Astrocyte of the cerebellum (primary cell): ENCODE results near the gene DGKD.

Experiments
- DNase-seq: peaks from one replicate; pipeline ENCODE4 v3.0.0-alpha.2; 2011; ENCODE audit warnings: low read depth
- H3K4me3 ChIP-seq: 2 replicates; pipeline ENCODE4 v1.5.1; 2011; ENCODE audit warnings: mild to moderate bottlenecking, low read depth, low read length, moderate library complexity
- CTCF ChIP-seq: IDR thresholded peaks from 2 replicates; pipeline ENCODE4 v1.5.1; 2012; ENCODE audit warnings: low read length, low read depth, moderate library complexity, mild to moderate bottlenecking; ENCODE audit errors: missing control alignments
- in situ Hi-C: cut with HindIII; loops from 2 replicates; pipeline ENCODE4 v1.10.0; 2017; ENCODE audit warnings: low sequenced_read_pairs

Gene DGKD

DNA sequence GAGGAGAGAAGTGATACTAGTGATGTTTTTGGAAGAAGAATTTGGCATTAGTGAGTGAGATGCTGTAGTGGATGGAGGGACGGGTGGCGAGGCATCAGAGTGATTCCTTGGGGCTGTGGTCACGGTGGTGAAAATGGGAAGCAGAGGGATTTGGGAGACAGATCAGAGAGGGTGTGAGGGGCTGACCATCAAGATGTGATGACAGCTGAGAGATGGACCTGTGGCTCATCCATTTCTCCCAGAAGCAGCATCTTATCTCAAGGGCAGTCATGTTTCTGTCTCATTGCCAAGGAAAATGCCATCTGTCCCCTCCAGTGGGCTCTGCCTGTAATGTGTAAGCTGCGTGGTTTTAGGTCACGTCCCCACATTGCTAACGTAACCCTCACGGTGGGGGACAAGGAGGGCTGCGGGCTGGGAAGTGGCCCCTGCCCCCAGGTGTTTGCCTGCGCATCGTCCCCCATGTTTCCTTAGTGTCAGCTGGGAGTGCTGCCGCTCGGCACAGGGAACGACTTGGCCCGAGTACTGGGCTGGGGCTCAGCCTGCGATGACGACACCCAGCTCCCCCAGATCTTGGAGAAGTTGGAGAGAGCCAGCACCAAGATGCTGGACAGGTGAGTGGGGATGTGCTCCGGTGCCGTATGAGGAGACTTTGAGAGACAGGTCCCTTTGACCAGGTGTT is 91.0 kb downstream of the DGKD start:
- no peak for DNase-seq
- TF ChIP-seq CTCF: no peak
- no peak overlapping the region for H3K4me3 ChIP-seq
- in situ Hi-C loops: no loop called here

- DNase-seq: no peak
- in situ Hi-C loops: no loop called here
- TF ChIP-seq CTCF: no peak
- no peak overlapping the region for H3K4me3 ChIP-seq
Measured at GRCh38 chr2:233446121-233446520, 91.8 kb downstream of the DGKD start.

- H3K4me3 ChIP-seq: no peak overlapping the region
- in situ Hi-C loops: no loop called here
- no peak for TF ChIP-seq CTCF
- no peak for DNase-seq
Measured at GRCh38 chr2:233446606-233447305, 92.5 kb downstream of the DGKD start.

- TF ChIP-seq CTCF: no peak
- no peak overlapping the region for H3K4me3 ChIP-seq
- DNase-seq: no peak
- in situ Hi-C loops: no loop called here
Measured at GRCh38 chr2:233447506-233448219, 93.4 kb downstream of the DGKD start.

GRCh38 chr2:233448220-233448559 is 93.9 kb downstream of the DGKD start:
- DNase-seq: no peak
- H3K4me3 ChIP-seq: no peak overlapping the region
- TF ChIP-seq CTCF: peak; percentile 21
- in situ Hi-C loops: no loop called here

- in situ Hi-C loops: no loop called here
- DNase-seq: no peak
- H3K4me3 ChIP-seq: no peak overlapping the region
- TF ChIP-seq CTCF: no peak
Measured at GRCh38 chr2:233448575-233448974, 94.3 kb downstream of the DGKD start.
